OCI-LY1 (cell line): ENCODE results near the gene RHOG.

ENCODE experiments used
- H2AFZ ChIP-seq: fragments of 200-600 bp; sonication (generic), shearing (Covaris generic); 2 replicates; pipeline ENCODE4 v1.6.0; 2014; ENCODE audit warnings: antibody characterized with exemption, mild to moderate bottlenecking, low read length
- H3F3A ChIP-seq: fragments of 200-600 bp; sonication (generic), shearing (Covaris generic); 2 replicates; pipeline ENCODE4 v1.6.0; 2014; ENCODE audit warnings: mild to moderate bottlenecking, antibody characterized with exemption, low read length, moderate library complexity; ENCODE audit not compliant: insufficient read depth
- H3K27ac ChIP-seq: fragments of 200-600 bp; sonication (generic); 2 replicates; pipeline ENCODE4 v1.5.1; 2014; ENCODE audit warnings: low read length, mixed run types, mild to moderate bottlenecking, low read depth; ENCODE audit not compliant: poor library complexity, severe bottlenecking
- H3K27me3 ChIP-seq: fragments of 200-600 bp; sonication (generic); 2 replicates; pipeline ENCODE4 v1.6.0; 2014; ENCODE audit warnings: antibody characterized with exemption, mild to moderate bottlenecking, low read length, moderate library complexity; ENCODE audit not compliant: insufficient read depth
- H3K36me3 ChIP-seq: fragments of 200-600 bp; sonication (generic); 2 replicates; pipeline ENCODE4 v1.6.1; 2014; ENCODE audit warnings: mild to moderate bottlenecking, antibody characterized with exemption, low read length, moderate library complexity, mixed read lengths; ENCODE audit not compliant: insufficient read depth
- H3K4me1 ChIP-seq: fragments of 200-600 bp; sonication (generic); 2 replicates; pipeline ENCODE4 v1.5.1; 2014; ENCODE audit warnings: mild to moderate bottlenecking, low read length, moderate library complexity; ENCODE audit not compliant: insufficient read depth, severe bottlenecking
- H3K4me2 ChIP-seq: fragments of 200-600 bp; sonication (generic), shearing (Covaris generic); 2 replicates; pipeline ENCODE4 v1.6.1; 2014; ENCODE audit warnings: low read length
- H3K4me3 ChIP-seq: fragments of 200-600 bp; sonication (generic); 2 replicates; pipeline ENCODE4 v1.5.1; 2014; ENCODE audit warnings: low read length, low read depth, mild to moderate bottlenecking, mixed read lengths; ENCODE audit not compliant: poor library complexity, severe bottlenecking
- H3K79me2 ChIP-seq: fragments of 200-600 bp; shearing (Covaris generic); 2 replicates; pipeline ENCODE4 v1.6.1; 2016; ENCODE audit warnings: mixed run types, low read length, mixed read lengths; ENCODE audit not compliant: insufficient read depth
- H3K9ac ChIP-seq: fragments of 200-600 bp; sonication (generic), shearing (Covaris generic); 2 replicates; pipeline ENCODE4 v1.6.1; 2014; ENCODE audit warnings: mild to moderate bottlenecking, low read length, mixed read lengths
- H3K9me2 ChIP-seq: fragments of 200-600 bp; sonication (generic), shearing (Covaris generic); 2 replicates; pipeline ENCODE4 v1.6.1; 2014; ENCODE audit warnings: low read depth, mild to moderate bottlenecking, low read length, mixed read lengths
- H3K9me3 ChIP-seq: fragments of 200-600 bp; shearing (Covaris generic); 2 replicates; pipeline ENCODE4 v1.6.1; 2014; ENCODE audit warnings: low read length, mixed read lengths
- H4K20me1 ChIP-seq: fragments of 200-600 bp; sonication (generic), shearing (Covaris generic); 2 replicates; pipeline ENCODE4 v1.6.0; 2016; ENCODE audit warnings: mild to moderate bottlenecking, low read length; ENCODE audit not compliant: insufficient read depth
- CTCF ChIP-seq: fragments of 200-600 bp; sonication (generic), shearing (Covaris generic); IDR thresholded peaks from 2 replicates; pipeline ENCODE4 v1.5.1; 2017; ENCODE audit warnings: mild to moderate bottlenecking, antibody characterized with exemption, low read length, moderate library complexity, mixed read lengths
- EZH2 ChIP-seq: fragments of 200-600 bp; sonication (generic), shearing (Covaris generic); IDR thresholded peaks from 2 replicates; pipeline ENCODE4 v1.8.0; 2017; ENCODE audit warnings: borderline replicate concordance, mixed run types, mild to moderate bottlenecking, antibody characterized with exemption, low read length, moderate library complexity, mixed read lengths

The RHOG gene

GRCh38 chr11:3838504-3838903 lies 2.3 kb downstream of the RHOG start:
- H3K4me3 ChIP-seq = peak overlapping the region; percentile 90
- H3K79me2 ChIP-seq = peaks cover 30% of the 10 kb centered on the region
- H2AFZ ChIP-seq = no peak overlapping the region
- H3K27me3 ChIP-seq = no peaks in the 10 kb centered on the region
- TF ChIP-seq EZH2 (no peak), CTCF (no peak)
- H3K9ac ChIP-seq = peak overlapping the region; percentile 93; the same call in 1 of the 2 replicates
- no peaks in the 10 kb centered on the region for H3F3A ChIP-seq
- H4K20me1 ChIP-seq = no peaks in the 10 kb centered on the region
- H3K4me2 ChIP-seq = peak overlapping the region; percentile 91
- peak overlapping the region; percentile 78 for H3K27ac ChIP-seq
- H3K9me3 ChIP-seq = no peaks in the 10 kb centered on the region
- peaks cover 54% of the 10 kb centered on the region for H3K4me1 ChIP-seq
- no peaks in the 10 kb centered on the region for H3K9me2 ChIP-seq
- peaks cover 20% of the 10 kb centered on the region; the same call in 1 of the 2 replicates for H3K36me3 ChIP-seq

GRCh38 chr11:3837793-3838192 lies 3.0 kb downstream of the RHOG start:
- Histone ChIP-seq H3K9ac (no peak overlapping the region), H2AFZ (no peak overlapping the region), H3K27me3 (no peaks in the 10 kb centered on the region), H3K27ac (peak overlapping the region; percentile 78), H3F3A (no peaks in the 10 kb centered on the region), H3K36me3 (peaks cover 24% of the 10 kb centered on the region; the same call in 1 of the 2 replicates), H3K4me1 (peaks cover 54% of the 10 kb centered on the region), H3K9me2 (no peaks in the 10 kb centered on the region), H3K4me2 (peak overlapping the region; percentile 91), H3K4me3 (peak overlapping the region; percentile 90), H3K79me2 (peaks cover 30% of the 10 kb centered on the region), H3K9me3 (no peaks in the 10 kb centered on the region), H4K20me1 (no peaks in the 10 kb centered on the region)
- TF ChIP-seq CTCF (no peak), EZH2 (no peak)

GRCh38 chr11:3836903-3837302 lies 3.9 kb downstream of the RHOG start:
- no peak overlapping the region for H2AFZ ChIP-seq
- no peaks in the 10 kb centered on the region for H3K9me3 ChIP-seq
- H3K4me2 ChIP-seq = peak overlapping the region; percentile 91
- no peaks in the 10 kb centered on the region for H3F3A ChIP-seq
- peak overlapping the region; percentile 12; the same call in 1 of the 2 replicates for H3K9ac ChIP-seq
- H3K79me2 ChIP-seq = peaks cover 30% of the 10 kb centered on the region
- H3K27ac ChIP-seq = peak overlapping the region; percentile 78
- peak overlapping the region; percentile 17 for H3K4me3 ChIP-seq
- TF ChIP-seq CTCF (no peak), EZH2 (no peak)
- no peaks in the 10 kb centered on the region for H4K20me1 ChIP-seq
- peaks cover 51% of the 10 kb centered on the region for H3K4me1 ChIP-seq
- H3K36me3 ChIP-seq = peaks cover 27% of the 10 kb centered on the region; the same call in 1 of the 2 replicates
- H3K9me2 ChIP-seq = no peaks in the 10 kb centered on the region
- no peaks in the 10 kb centered on the region for H3K27me3 ChIP-seq
